ENCODE data around the gene CCDC40.

GRCh38 chr17:80122026-80122575 lies 85.7 kb downstream of the CCDC40 start:
- TF ChIP-seq CTCF (IDR thresholded peaks at IDR 0.05 in 8 of 11, conservative IDR thresholded peaks at IDR 0.05 in 3 of 11) = no peak
- TF ChIP-seq POLR2A (IDR thresholded peaks at IDR 0.05) = no peak
- no peak for TF ChIP-seq POLR2AphosphoS5 (IDR thresholded peaks at IDR 0.05)

Measured in spleen (tissue), 7 donors.